Measurements from ENCODE around the gene TBK1.

DNA sequence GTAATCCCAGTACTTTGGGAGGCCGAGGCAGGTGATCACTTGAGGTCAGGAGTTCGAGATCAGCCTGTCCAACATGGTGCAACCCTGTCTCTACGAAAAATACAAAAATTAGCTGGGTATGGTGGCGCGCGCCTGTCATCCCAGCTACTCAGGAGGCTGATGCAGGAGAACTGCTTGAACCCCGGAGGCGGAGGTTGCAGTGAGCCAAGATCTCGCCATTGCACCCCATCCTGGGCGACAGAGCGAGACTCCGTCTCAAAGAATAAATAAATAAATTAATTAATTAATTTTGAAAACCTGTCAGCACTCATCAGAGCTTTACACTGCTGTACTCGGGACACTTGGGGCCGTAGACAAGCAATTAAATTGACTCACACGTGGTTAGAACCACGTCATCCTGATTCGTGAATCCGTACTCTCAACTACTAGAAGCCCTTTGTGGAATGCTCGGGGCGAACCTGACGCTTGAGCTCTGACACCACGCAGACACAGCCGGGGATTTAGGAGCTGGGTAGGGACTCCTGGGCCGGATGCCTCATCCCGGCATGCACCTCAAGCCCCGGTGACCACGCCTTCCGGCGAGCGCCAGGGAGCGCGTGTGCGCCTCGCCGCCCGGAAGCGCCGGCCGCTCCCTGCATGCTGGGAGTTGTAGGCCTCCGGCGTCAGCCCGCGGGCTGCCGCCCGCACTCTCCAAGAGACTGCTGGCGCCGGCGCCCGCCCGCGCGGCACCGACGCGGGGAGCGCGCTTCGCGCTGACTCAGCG is 48.0 kb upstream of the TBK1 start, which contains the start of gene XPOT:
- TF ChIP-seq POLR2A (IDR thresholded peaks at IDR 0.05), result peak in 1 of 2 donors; percentile 81
- TF ChIP-seq, protein P1, sequence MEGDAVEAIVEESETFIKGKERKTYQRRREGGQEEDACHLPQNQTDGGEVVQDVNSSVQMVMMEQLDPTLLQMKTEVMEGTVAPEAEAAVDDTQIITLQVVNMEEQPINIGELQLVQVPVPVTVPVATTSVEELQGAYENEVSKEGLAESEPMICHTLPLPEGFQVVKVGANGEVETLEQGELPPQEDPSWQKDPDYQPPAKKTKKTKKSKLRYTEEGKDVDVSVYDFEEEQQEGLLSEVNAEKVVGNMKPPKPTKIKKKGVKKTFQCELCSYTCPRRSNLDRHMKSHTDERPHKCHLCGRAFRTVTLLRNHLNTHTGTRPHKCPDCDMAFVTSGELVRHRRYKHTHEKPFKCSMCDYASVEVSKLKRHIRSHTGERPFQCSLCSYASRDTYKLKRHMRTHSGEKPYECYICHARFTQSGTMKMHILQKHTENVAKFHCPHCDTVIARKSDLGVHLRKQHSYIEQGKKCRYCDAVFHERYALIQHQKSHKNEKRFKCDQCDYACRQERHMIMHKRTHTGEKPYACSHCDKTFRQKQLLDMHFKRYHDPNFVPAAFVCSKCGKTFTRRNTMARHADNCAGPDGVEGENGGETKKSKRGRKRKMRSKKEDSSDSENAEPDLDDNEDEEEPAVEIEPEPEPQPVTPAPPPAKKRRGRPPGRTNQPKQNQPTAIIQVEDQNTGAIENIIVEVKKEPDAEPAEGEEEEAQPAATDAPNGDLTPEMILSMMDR (IDR thresholded peaks at IDR 0.05), result no peak
